Hepatocyte (in vitro differentiated cells): Measurements from ENCODE around the gene CYTH1. TPM values are rescaled to one million over a fixed set of nuclear protein-coding genes. Genes with fewer than 3 reads are reported as not detected.

Experiments used
- DNase-seq: peaks from one replicate; pipeline ENCODE4 v3.0.0-alpha.2; 2016; ENCODE audit warnings: low spot score
- H2AFZ ChIP-seq: fragments of 200-600 bp; sonication (generic); 2 replicates; pipeline ENCODE4 v1.6.0; 2016; ENCODE audit warnings: antibody characterized with exemption, mild to moderate bottlenecking
- H3K27ac ChIP-seq: fragments of 200-600 bp; sonication (generic); 2 replicates; pipeline ENCODE4 v1.5.1; 2016; ENCODE audit warnings: mild to moderate bottlenecking
- H3K27me3 ChIP-seq: fragments of 200-600 bp; sonication (generic); 2 replicates; pipeline ENCODE4 v1.6.1; 2016
- H3K36me3 ChIP-seq: fragments of 200-600 bp; sonication (generic); replicated peaks from 2 replicates; pipeline ENCODE4 v1.5.1; 2016; ENCODE audit warnings: low read depth; ENCODE audit not compliant: insufficient read depth
- H3K4me1 ChIP-seq: fragments of 200-600 bp; sonication (generic); 2 replicates; pipeline ENCODE4 v1.5.1; 2016; ENCODE audit warnings: mild to moderate bottlenecking, moderate library complexity; ENCODE audit not compliant: insufficient read depth
- H3K4me2 ChIP-seq: fragments of 200-600 bp; sonication (generic); 2 replicates; pipeline ENCODE4 v1.6.0; 2016
- H3K4me3 ChIP-seq: fragments of 200-600 bp; sonication (generic); 2 replicates; pipeline ENCODE4 v1.5.1; 2016; ENCODE audit warnings: mild to moderate bottlenecking
- H3K79me2 ChIP-seq: fragments of 200-600 bp; sonication (generic); 2 replicates; pipeline ENCODE4 v1.6.0; 2017; ENCODE audit warnings: mild to moderate bottlenecking
- H3K9me2 ChIP-seq: fragments of 200-600 bp; sonication (generic); replicated peaks from 2 replicates; pipeline ENCODE4 v1.6.0; 2017; ENCODE audit warnings: mild to moderate bottlenecking; ENCODE audit not compliant: insufficient read depth
- H3K9me3 ChIP-seq: fragments of 200-600 bp; sonication (generic); 2 replicates; pipeline ENCODE4 v1.5.1; 2016; ENCODE audit warnings: low read depth, mild to moderate bottlenecking
- H4K20me1 ChIP-seq: fragments of 200-600 bp; sonication (generic); 2 replicates; pipeline ENCODE4 v1.6.0; 2016; ENCODE audit warnings: mild to moderate bottlenecking; ENCODE audit not compliant: insufficient read depth, poor library complexity, severe bottlenecking
- EZH2 ChIP-seq: fragments of 200-600 bp; sonication (generic); IDR thresholded peaks from 2 replicates; pipeline ENCODE4 v1.6.1; 2016; ENCODE audit warnings: antibody characterized with exemption, mild to moderate bottlenecking, borderline replicate concordance
- EZH2phosphoT487 ChIP-seq: fragments of 200-600 bp; sonication (generic); IDR thresholded peaks from one replicate; pipeline ENCODE4 v1.6.1; 2018; ENCODE audit warnings: antibody characterized with exemption, mild to moderate bottlenecking, low read depth, moderate library complexity; ENCODE audit not compliant: unreplicated experiment, severe bottlenecking
- WGBS: methylation state at CpG from one replicate; pipeline ENCODE4 v1.1.6; 2016; ENCODE audit warnings: low lambda C conversion rate; ENCODE audit errors: missing lambda C conversion rate; 5-methylcytosine and 5-hydroxymethylcytosine counted together
- polyA plus RNA-seq: library from polyadenylated mRNA; unstranded; fragments of >200 nt; fragmentation: Nextera tagmentation; extraction: Ambion mirVana; gene quantifications from 2 replicates; pipeline ENCODE4 v1.2.1, GENCODE V29; 2016
- total RNA-seq: library from RNA; depleted of rRNA; stranded (reverse); fragments of >200 nt; gene quantifications from 2 replicates; pipeline ENCODE4 v1.2.3, GENCODE V29; 2014
- TF ChIP-seq, protein P1 (sequence below): fragments of 200-600 bp; sonication (generic); IDR thresholded peaks from 2 replicates; pipeline ENCODE4 v1.5.1; 2016; ENCODE audit warnings: antibody characterized with exemption, mild to moderate bottlenecking; ENCODE audit not compliant: poor library complexity

Gene CYTH1
- total and polyA plus RNA-seq, 2 experiments from 2014 or later, result 38.5 to 44.4 TPM

DNA sequence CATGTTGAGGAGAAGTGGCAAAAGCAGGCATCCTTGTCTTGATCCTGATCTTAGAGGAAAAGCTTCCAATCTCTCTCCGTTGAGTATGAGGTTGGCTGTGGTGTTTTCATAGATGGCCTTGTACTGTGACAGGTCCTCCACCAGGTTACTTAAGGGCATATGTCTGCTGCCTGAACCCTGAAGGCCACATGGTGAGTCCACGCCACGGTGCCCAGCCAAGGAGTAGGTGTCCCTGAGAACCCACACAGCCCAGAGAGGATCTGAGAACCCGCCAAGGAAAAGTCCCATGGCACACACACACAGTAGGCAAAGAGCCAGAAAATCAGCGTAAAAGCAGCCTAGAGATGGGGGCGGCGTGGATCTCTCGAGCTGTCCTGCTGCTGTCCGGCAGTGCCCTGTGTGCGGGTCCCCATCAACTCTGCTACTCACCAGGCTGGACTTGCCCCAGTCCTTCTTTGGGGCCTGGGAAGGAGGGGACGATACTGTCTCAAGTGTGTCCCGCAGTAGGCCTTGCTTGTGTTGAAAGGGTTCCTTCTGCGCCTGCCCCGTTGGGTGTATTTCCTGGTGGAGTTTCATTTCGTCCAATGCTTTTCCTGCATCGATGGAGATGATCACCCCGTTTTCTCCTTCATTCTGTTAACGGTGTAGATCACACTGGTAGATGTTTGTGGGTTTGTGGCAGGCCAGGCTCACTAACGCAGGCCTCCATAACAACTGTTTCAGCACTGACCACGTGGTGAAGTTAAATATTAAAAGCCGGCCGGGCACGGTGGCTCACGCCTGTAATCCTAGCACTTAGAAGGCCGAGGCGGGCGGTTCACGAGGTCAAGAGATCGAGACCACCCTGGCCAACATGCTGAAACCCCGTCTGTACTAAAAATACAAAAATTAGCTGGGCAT, 114.1 kb downstream of the CYTH1 start:
- no peak for TF ChIP-seq EZH2phosphoT487
- TF ChIP-seq, protein P1, sequence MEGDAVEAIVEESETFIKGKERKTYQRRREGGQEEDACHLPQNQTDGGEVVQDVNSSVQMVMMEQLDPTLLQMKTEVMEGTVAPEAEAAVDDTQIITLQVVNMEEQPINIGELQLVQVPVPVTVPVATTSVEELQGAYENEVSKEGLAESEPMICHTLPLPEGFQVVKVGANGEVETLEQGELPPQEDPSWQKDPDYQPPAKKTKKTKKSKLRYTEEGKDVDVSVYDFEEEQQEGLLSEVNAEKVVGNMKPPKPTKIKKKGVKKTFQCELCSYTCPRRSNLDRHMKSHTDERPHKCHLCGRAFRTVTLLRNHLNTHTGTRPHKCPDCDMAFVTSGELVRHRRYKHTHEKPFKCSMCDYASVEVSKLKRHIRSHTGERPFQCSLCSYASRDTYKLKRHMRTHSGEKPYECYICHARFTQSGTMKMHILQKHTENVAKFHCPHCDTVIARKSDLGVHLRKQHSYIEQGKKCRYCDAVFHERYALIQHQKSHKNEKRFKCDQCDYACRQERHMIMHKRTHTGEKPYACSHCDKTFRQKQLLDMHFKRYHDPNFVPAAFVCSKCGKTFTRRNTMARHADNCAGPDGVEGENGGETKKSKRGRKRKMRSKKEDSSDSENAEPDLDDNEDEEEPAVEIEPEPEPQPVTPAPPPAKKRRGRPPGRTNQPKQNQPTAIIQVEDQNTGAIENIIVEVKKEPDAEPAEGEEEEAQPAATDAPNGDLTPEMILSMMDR, result no peak
- TF ChIP-seq EZH2, result no peak
- H3K4me2 ChIP-seq, result no peak overlapping the region
- DNase-seq, result no peak
- no peak overlapping the region for H3K27ac ChIP-seq
- H3K4me1 ChIP-seq, result peaks cover 8% of the 10 kb centered on the region
- H4K20me1 ChIP-seq, result no peaks in the 10 kb centered on the region
- H3K36me3 ChIP-seq, result no peaks in the 10 kb centered on the region
- H3K9me3 ChIP-seq, result no peaks in the 10 kb centered on the region
- H3K4me3 ChIP-seq, result no peak overlapping the region
- H3K9me2 ChIP-seq, result no peaks in the 10 kb centered on the region
- no peaks in the 10 kb centered on the region for H3K79me2 ChIP-seq
- H2AFZ ChIP-seq, result no peak overlapping the region
- no peaks in the 10 kb centered on the region for H3K27me3 ChIP-seq
- WGBS, result 97% methylated on average over 30 of the region's 30 CpGs

DNA sequence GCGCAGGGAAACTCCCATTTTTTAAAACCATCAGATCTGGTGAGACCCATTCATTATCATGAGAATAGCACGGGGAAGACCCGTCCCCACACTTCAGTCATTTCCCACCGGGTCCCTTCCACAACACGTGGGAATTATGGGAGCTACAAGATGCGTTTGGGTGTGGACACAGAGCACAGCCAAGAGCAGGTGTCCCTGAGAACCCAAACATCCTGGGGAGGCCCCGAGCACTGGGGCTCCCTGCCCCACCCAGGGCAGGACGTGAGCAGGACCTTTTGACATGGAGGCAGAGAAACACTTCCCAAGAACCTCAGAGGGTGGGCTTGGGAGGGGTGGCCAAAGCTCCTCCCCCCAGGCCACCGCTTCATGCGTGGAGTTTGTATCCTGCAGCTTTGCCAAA, 115.0 kb downstream of the CYTH1 start:
- Histone ChIP-seq H3K4me3 (no peak overlapping the region), H4K20me1 (no peaks in the 10 kb centered on the region), H3K27me3 (no peaks in the 10 kb centered on the region), H3K4me1 (peaks cover 8% of the 10 kb centered on the region), H3K79me2 (no peaks in the 10 kb centered on the region), H2AFZ (no peak overlapping the region), H3K9me3 (no peaks in the 10 kb centered on the region), H3K36me3 (no peaks in the 10 kb centered on the region), H3K9me2 (no peaks in the 10 kb centered on the region), H3K4me2 (no peak overlapping the region), H3K27ac (no peak overlapping the region)
- WGBS, result 91% methylated on average over 10 of the region's 10 CpGs
- TF ChIP-seq EZH2, result no peak
- TF ChIP-seq, protein P1, result no peak
- no peak for TF ChIP-seq EZH2phosphoT487
- DNase-seq, result no peak

DNA sequence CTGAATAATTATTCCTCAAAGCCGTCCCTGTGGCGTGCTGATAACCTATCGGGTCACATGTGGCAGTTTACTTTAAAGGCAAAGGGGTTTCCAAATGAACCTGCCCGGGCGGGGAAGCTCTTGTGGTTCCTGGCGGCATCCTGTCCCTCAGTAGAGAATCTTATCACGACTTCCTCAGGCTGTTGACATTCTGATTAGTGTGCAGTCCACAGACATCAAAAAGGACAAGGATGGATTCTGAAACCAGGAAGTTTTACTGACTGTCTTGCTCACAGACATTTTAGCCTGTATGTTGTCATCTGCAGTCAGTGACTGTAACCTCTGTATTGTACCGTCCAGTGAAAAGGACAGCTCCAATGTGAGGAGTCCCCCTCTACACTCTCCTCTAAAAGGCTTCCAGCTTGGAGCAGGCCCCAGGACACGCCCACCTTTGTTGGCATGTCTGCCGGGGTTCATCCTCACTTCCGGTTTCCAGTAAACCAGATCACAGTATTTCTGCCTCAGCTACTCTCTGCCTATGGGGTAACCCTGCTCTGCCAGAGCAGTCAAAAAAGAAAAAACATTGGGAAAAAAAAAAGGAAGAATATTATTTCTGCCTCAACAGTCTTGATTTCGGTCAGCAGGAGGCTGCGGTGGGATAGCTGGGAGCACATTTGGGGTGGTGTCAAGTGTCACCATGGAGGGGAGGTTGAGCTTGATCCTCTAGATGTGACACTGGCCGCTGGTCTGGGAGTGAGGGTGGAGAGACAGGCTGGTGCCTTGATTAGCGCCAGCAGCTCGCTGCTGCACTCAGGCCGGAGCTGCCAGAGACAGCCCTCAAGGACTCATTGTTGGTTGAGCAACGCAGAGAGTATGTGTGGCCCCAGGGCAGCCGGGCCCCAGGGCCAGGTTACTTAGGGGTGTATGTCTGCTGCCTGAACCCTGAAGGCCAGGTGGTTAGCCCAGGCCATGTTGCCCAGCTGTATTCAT, 115.8 kb downstream of the CYTH1 start:
- Histone ChIP-seq H3K36me3 (no peaks in the 10 kb centered on the region), H3K4me3 (no peak overlapping the region), H4K20me1 (no peaks in the 10 kb centered on the region), H3K9me2 (no peaks in the 10 kb centered on the region), H3K4me2 (no peak overlapping the region), H3K27ac (peak overlapping the region; percentile 26), H3K9me3 (no peaks in the 10 kb centered on the region), H3K4me1 (peaks cover 8% of the 10 kb centered on the region), H2AFZ (peak overlapping the region; percentile 47), H3K27me3 (no peaks in the 10 kb centered on the region), H3K79me2 (no peaks in the 10 kb centered on the region)
- WGBS, result 49% methylated on average over 19 of the region's 19 CpGs
- TF ChIP-seq EZH2 (no peak), EZH2phosphoT487 (no peak)
- TF ChIP-seq, protein P1, result no peak
- peak; percentile 46 for DNase-seq
